ENCODE measurements around the gene ACSM3. TPM values are rescaled to one million over a fixed set of nuclear protein-coding genes. Genes with fewer than 3 reads are reported as not detected.

The ACSM3 gene
- total and polyA plus RNA-seq, 4 donors = 10.3 to 48.6 (median 27.3) TPM

GRCh38 chr16:20791923-20792612 is 28.3 kb downstream of the ACSM3 start:
- H3K9me3 ChIP-seq (ENCODE audit: control insufficient read depth in 4 of 4, insufficient read depth in 3 of 4, low read length in 3 of 4) = no peaks in the 10 kb centered on the region
- ATAC-seq (ENCODE audit: insufficient read depth, low FRiP score) (no peak), DNase-seq (no peak)
- no peak overlapping the region for H3K4me3 ChIP-seq
- H3K9ac ChIP-seq (ENCODE audit: insufficient read depth in 1 of 2, low read length in 2 of 2) = no peak overlapping the region
- H3K27ac ChIP-seq (ENCODE audit: low read depth in 1 of 2, low read length in 1 of 2) = no peak overlapping the region
- TF ChIP-seq, protein P1, sequence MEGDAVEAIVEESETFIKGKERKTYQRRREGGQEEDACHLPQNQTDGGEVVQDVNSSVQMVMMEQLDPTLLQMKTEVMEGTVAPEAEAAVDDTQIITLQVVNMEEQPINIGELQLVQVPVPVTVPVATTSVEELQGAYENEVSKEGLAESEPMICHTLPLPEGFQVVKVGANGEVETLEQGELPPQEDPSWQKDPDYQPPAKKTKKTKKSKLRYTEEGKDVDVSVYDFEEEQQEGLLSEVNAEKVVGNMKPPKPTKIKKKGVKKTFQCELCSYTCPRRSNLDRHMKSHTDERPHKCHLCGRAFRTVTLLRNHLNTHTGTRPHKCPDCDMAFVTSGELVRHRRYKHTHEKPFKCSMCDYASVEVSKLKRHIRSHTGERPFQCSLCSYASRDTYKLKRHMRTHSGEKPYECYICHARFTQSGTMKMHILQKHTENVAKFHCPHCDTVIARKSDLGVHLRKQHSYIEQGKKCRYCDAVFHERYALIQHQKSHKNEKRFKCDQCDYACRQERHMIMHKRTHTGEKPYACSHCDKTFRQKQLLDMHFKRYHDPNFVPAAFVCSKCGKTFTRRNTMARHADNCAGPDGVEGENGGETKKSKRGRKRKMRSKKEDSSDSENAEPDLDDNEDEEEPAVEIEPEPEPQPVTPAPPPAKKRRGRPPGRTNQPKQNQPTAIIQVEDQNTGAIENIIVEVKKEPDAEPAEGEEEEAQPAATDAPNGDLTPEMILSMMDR (IDR thresholded peaks at IDR 0.05; ENCODE audit: control extremely low read depth, extremely low read depth) = no peak
- 93 to 94% methylated on average over 5 of the region's 5 CpGs for WGBS, 2 donors
- H3K27me3 ChIP-seq (ENCODE audit: control insufficient read depth in 3 of 3, insufficient read depth in 3 of 3, low read length in 2 of 3) = no peaks in the 10 kb centered on the region
- no peaks in the 10 kb centered on the region for H3K4me1 ChIP-seq (ENCODE audit: control insufficient read depth in 5 of 5, insufficient read depth in 5 of 5, low read length in 5 of 5)
- peaks cover 0 to 4% (median under 1%) of the 10 kb centered on the region in 4 donors for H3K36me3 ChIP-seq (ENCODE audit: control insufficient read depth in 4 of 4, insufficient read depth in 4 of 4, low read length in 4 of 4)

GRCh38 chr16:20798364-20798763 is 34.5 kb downstream of the ACSM3 start:
- Histone ChIP-seq H3K9me3 (ENCODE audit: control insufficient read depth in 4 of 4, insufficient read depth in 3 of 4, low read length in 3 of 4) (no peaks in the 10 kb centered on the region), H3K9ac (ENCODE audit: insufficient read depth in 1 of 2, low read length in 2 of 2) (no peak overlapping the region), H3K4me1 (ENCODE audit: control insufficient read depth in 5 of 5, insufficient read depth in 5 of 5, low read length in 5 of 5) (no peaks in the 10 kb centered on the region), H3K27me3 (ENCODE audit: control insufficient read depth in 3 of 3, insufficient read depth in 3 of 3, low read length in 2 of 3) (no peaks in the 10 kb centered on the region), H3K27ac (ENCODE audit: low read depth in 1 of 2, low read length in 1 of 2) (no peak overlapping the region), H3K36me3 (ENCODE audit: control insufficient read depth in 4 of 4, insufficient read depth in 4 of 4, low read length in 4 of 4) (peaks cover 0 to 11% (median 6%) of the 10 kb centered on the region in 4 donors), H3K4me3 (no peak overlapping the region)
- TF ChIP-seq, protein P1 (IDR thresholded peaks at IDR 0.05; ENCODE audit: control extremely low read depth, extremely low read depth) = no peak
- ATAC-seq (ENCODE audit: insufficient read depth, low FRiP score) (no peak), DNase-seq (no peak)
- 45 to 64% methylated on average over 2 of the region's 2 CpGs for WGBS, 2 donors

GRCh38 chr16:20799599-20799998 is 35.8 kb downstream of the ACSM3 start:
- DNase-seq = peak in 2 of 3 donors; percentile 16 to 38

More at GRCh38 chr16:20799599-20799998, 35.8 kb downstream of the ACSM3 start:
- TF ChIP-seq, protein P1 (IDR thresholded peaks at IDR 0.05; ENCODE audit: control extremely low read depth, extremely low read depth) = peak; percentile 39
- H3K36me3 ChIP-seq (ENCODE audit: control insufficient read depth in 4 of 4, insufficient read depth in 4 of 4, low read length in 4 of 4) = peaks cover 0 to 11% (median 6%) of the 10 kb centered on the region in 4 donors
- no peak overlapping the region for H3K27ac ChIP-seq (ENCODE audit: low read depth in 1 of 2, low read length in 1 of 2)
- H3K9ac ChIP-seq (ENCODE audit: insufficient read depth in 1 of 2, low read length in 2 of 2) = no peak overlapping the region
- 64 to 68% methylated on average over 2 of the region's 2 CpGs for WGBS, 2 donors
- no peak overlapping the region for H3K4me3 ChIP-seq
- no peaks in the 10 kb centered on the region for H3K4me1 ChIP-seq (ENCODE audit: control insufficient read depth in 5 of 5, insufficient read depth in 5 of 5, low read length in 5 of 5)
- H3K27me3 ChIP-seq (ENCODE audit: control insufficient read depth in 3 of 3, insufficient read depth in 3 of 3, low read length in 2 of 3) = no peaks in the 10 kb centered on the region
- no peaks in the 10 kb centered on the region for H3K9me3 ChIP-seq (ENCODE audit: control insufficient read depth in 4 of 4, insufficient read depth in 3 of 4, low read length in 3 of 4)
- no peak for ATAC-seq (ENCODE audit: insufficient read depth, low FRiP score)
